HUES48 (cell line): ENCODE measurements around the gene TCTN1.

Experiments used
- H3K27ac ChIP-seq: one replicate; pipeline ENCODE4 v1.7.0; 2013; ENCODE audit warnings: low read depth, low read length, inconsistent platforms
- H3K27me3 ChIP-seq: 2 replicates; pipeline ENCODE4 v1.6.1; 2013; ENCODE audit warnings: mild to moderate bottlenecking, low read length; ENCODE audit not compliant: control insufficient read depth, insufficient read depth
- H3K36me3 ChIP-seq: 2 replicates; pipeline ENCODE4 v1.6.1; 2013; ENCODE audit warnings: low read length; ENCODE audit not compliant: control insufficient read depth, insufficient read depth
- H3K4me1 ChIP-seq: 2 replicates; pipeline ENCODE4 v1.6.1; 2013; ENCODE audit warnings: mild to moderate bottlenecking, low read length; ENCODE audit not compliant: control insufficient read depth, insufficient read depth
- H3K4me3 ChIP-seq: 2 replicates; pipeline ENCODE4 v1.5.1; 2013; ENCODE audit warnings: mild to moderate bottlenecking, low read depth, low read length
- H3K9ac ChIP-seq: 2 replicates; pipeline ENCODE4 v1.6.1; 2013; ENCODE audit warnings: mild to moderate bottlenecking, low read depth, low read length, moderate library complexity
- H3K9me3 ChIP-seq: 2 replicates; pipeline ENCODE4 v1.6.1; 2013; ENCODE audit warnings: low read length; ENCODE audit not compliant: control insufficient read depth, insufficient read depth

The TCTN1 gene

GRCh38 chr12:110615171-110615570, 1.2 kb downstream of the TCTN1 start:
- no peaks in the 10 kb centered on the region for H3K9me3 ChIP-seq
- H3K36me3 ChIP-seq: no peaks in the 10 kb centered on the region
- H3K4me1 ChIP-seq: 0 out of 2 replicates have a peak, but pooled peaks cover 4% of the 10 kb centered on the region
- no peak overlapping the region for H3K9ac ChIP-seq
- no peak overlapping the region for H3K4me3 ChIP-seq
- no peak overlapping the region for H3K27ac ChIP-seq
- H3K27me3 ChIP-seq: no peaks in the 10 kb centered on the region

- H3K27me3 ChIP-seq: no peaks in the 10 kb centered on the region
- no peaks in the 10 kb centered on the region for H3K9me3 ChIP-seq
- 0 out of 2 replicates have a peak, but pooled peaks cover 4% of the 10 kb centered on the region for H3K4me1 ChIP-seq
- H3K9ac ChIP-seq: no peak overlapping the region
- H3K36me3 ChIP-seq: no peaks in the 10 kb centered on the region
- H3K27ac ChIP-seq: no peak overlapping the region
- H3K4me3 ChIP-seq: no peak overlapping the region
Measured at GRCh38 chr12:110616471-110617115, 2.7 kb downstream of the TCTN1 start.

- 0 out of 2 replicates have a peak, but pooled peaks cover 2% of the 10 kb centered on the region for H3K4me1 ChIP-seq
- H3K36me3 ChIP-seq: no peaks in the 10 kb centered on the region
- H3K9me3 ChIP-seq: no peaks in the 10 kb centered on the region
- no peaks in the 10 kb centered on the region for H3K27me3 ChIP-seq
- no peak overlapping the region for H3K9ac ChIP-seq
- no peak overlapping the region for H3K27ac ChIP-seq
- H3K4me3 ChIP-seq: no peak overlapping the region
Measured at GRCh38 chr12:110619534-110619953, 5.6 kb downstream of the TCTN1 start.

GRCh38 chr12:110622582-110622981, 8.7 kb downstream of the TCTN1 start:
- Histone ChIP-seq H3K27ac (no peak overlapping the region), H3K9me3 (no peaks in the 10 kb centered on the region), H3K27me3 (no peaks in the 10 kb centered on the region), H3K9ac (no peak overlapping the region), H3K4me3 (no peak overlapping the region), H3K36me3 (no peaks in the 10 kb centered on the region), H3K4me1 (no peaks in the 10 kb centered on the region)

- H3K36me3 ChIP-seq: peaks cover 3% of the 10 kb centered on the region; the same call in 1 of the 2 replicates
- no peaks in the 10 kb centered on the region for H3K27me3 ChIP-seq
- H3K4me1 ChIP-seq: no peaks in the 10 kb centered on the region
- H3K9me3 ChIP-seq: no peaks in the 10 kb centered on the region
- no peak overlapping the region for H3K4me3 ChIP-seq
- H3K9ac ChIP-seq: no peak overlapping the region
- H3K27ac ChIP-seq: no peak overlapping the region
Measured at GRCh38 chr12:110627500-110628195, 13.7 kb downstream of the TCTN1 start.

GRCh38 chr12:110635055-110635454, 21.1 kb downstream of the TCTN1 start:
- Histone ChIP-seq H3K36me3 (no peaks in the 10 kb centered on the region), H3K27me3 (no peaks in the 10 kb centered on the region), H3K9me3 (no peaks in the 10 kb centered on the region), H3K9ac (no peak overlapping the region), H3K4me3 (no peak overlapping the region), H3K4me1 (no peaks in the 10 kb centered on the region), H3K27ac (no peak overlapping the region)

- H3K4me1 ChIP-seq: peaks cover 4% of the 10 kb centered on the region; the same call in 1 of the 2 replicates
Measured at GRCh38 chr12:110636516-110636915, 22.6 kb downstream of the TCTN1 start.

GRCh38 chr12:110637869-110638441, 24.0 kb downstream of the TCTN1 start:
- peaks cover 7% of the 10 kb centered on the region; the same call in 1 of the 2 replicates for H3K4me1 ChIP-seq
- no peaks in the 10 kb centered on the region for H3K27me3 ChIP-seq
- no peak overlapping the region for H3K9ac ChIP-seq
- H3K9me3 ChIP-seq: no peaks in the 10 kb centered on the region
- H3K4me3 ChIP-seq: no peak overlapping the region
- H3K36me3 ChIP-seq: no peaks in the 10 kb centered on the region; the same call in 1 of the 2 replicates
- no peak overlapping the region for H3K27ac ChIP-seq

More at GRCh38 chr12:110636516-110636915, 22.6 kb downstream of the TCTN1 start:
- no peak overlapping the region for H3K9ac ChIP-seq
- H3K4me3 ChIP-seq: no peak overlapping the region
- no peaks in the 10 kb centered on the region for H3K9me3 ChIP-seq
- H3K27ac ChIP-seq: no peak overlapping the region
- H3K36me3 ChIP-seq: no peaks in the 10 kb centered on the region; the same call in 1 of the 2 replicates
- no peaks in the 10 kb centered on the region for H3K27me3 ChIP-seq

GRCh38 chr12:110638796-110639195, 24.9 kb downstream of the TCTN1 start:
- Histone ChIP-seq H3K4me1 (peaks cover 7% of the 10 kb centered on the region; the same call in 1 of the 2 replicates), H3K36me3 (no peaks in the 10 kb centered on the region; the same call in 1 of the 2 replicates), H3K9me3 (no peaks in the 10 kb centered on the region), H3K9ac (no peak overlapping the region), H3K4me3 (no peak overlapping the region), H3K27ac (no peak overlapping the region), H3K27me3 (no peaks in the 10 kb centered on the region)

- no peak overlapping the region for H3K4me3 ChIP-seq
Measured at GRCh38 chr12:110639336-110640141, 25.6 kb downstream of the TCTN1 start.

More at GRCh38 chr12:110639336-110640141, 25.6 kb downstream of the TCTN1 start:
- Histone ChIP-seq H3K36me3 (no peaks in the 10 kb centered on the region; the same call in 1 of the 2 replicates), H3K27ac (no peak overlapping the region), H3K4me1 (peaks cover 7% of the 10 kb centered on the region; the same call in 1 of the 2 replicates), H3K9ac (no peak overlapping the region), H3K9me3 (no peaks in the 10 kb centered on the region), H3K27me3 (no peaks in the 10 kb centered on the region)
